HUES64 (cell line): ENCODE data around the gene UTY.

Experiments used
- H3K27ac ChIP-seq: 2 replicates; pipeline ENCODE4 v1.7.0; 2013; ENCODE audit warnings: low read depth, low read length, inconsistent platforms
- H3K27me3 ChIP-seq: 2 replicates; pipeline ENCODE4 v1.6.1; 2013; ENCODE audit warnings: mild to moderate bottlenecking, low read length; ENCODE audit not compliant: insufficient read depth
- H3K36me3 ChIP-seq: 2 replicates; pipeline ENCODE4 v1.6.1; 2013; ENCODE audit warnings: mild to moderate bottlenecking, low read length; ENCODE audit not compliant: insufficient read depth
- H3K4me1 ChIP-seq: 2 replicates; pipeline ENCODE4 v1.6.1; 2013; ENCODE audit warnings: mild to moderate bottlenecking, low read length, moderate library complexity; ENCODE audit not compliant: insufficient read depth
- H3K4me3 ChIP-seq: 2 replicates; pipeline ENCODE4 v1.5.1; 2013; ENCODE audit warnings: mild to moderate bottlenecking, low read length, moderate library complexity
- H3K9ac ChIP-seq: 2 replicates; pipeline ENCODE4 v1.6.1; 2013; ENCODE audit warnings: mild to moderate bottlenecking, low read depth, low read length
- H3K9me3 ChIP-seq: 2 replicates; pipeline ENCODE4 v1.6.1; 2013; ENCODE audit warnings: low read depth, low read length; ENCODE audit not compliant: insufficient read depth
- WGBS: fragments of 150-250, 120-280 bp; methylation state at CpG from one replicate; pipeline ENCODE4 v1.1.7; 2013; ENCODE audit warnings: missing lambda C conversion rate; 5-methylcytosine and 5-hydroxymethylcytosine counted together

The UTY gene

GRCh38 chrY:13343307-13343946 is 136.4 kb downstream of the UTY start:
- WGBS: 80% methylated on average over 8 of the region's 8 CpGs
- H3K9ac ChIP-seq: no peak overlapping the region
- no peaks in the 10 kb centered on the region for H3K27me3 ChIP-seq
- no peak overlapping the region for H3K4me3 ChIP-seq
- H3K27ac ChIP-seq: no peak overlapping the region
- H3K9me3 ChIP-seq: no peaks in the 10 kb centered on the region
- peaks cover 53% of the 10 kb centered on the region for H3K36me3 ChIP-seq
- H3K4me1 ChIP-seq: no peaks in the 10 kb centered on the region

GRCh38 chrY:13339939-13340338 is 139.9 kb downstream of the UTY start:
- Histone ChIP-seq H3K36me3 (peaks cover 72% of the 10 kb centered on the region), H3K27me3 (no peaks in the 10 kb centered on the region), H3K9me3 (no peaks in the 10 kb centered on the region), H3K4me1 (no peaks in the 10 kb centered on the region), H3K4me3 (no peak overlapping the region), H3K9ac (no peak overlapping the region), H3K27ac (no peak overlapping the region)
- 94% methylated on average over 5 of the region's 5 CpGs for WGBS

GRCh38 chrY:13339381-13339780 is 140.5 kb downstream of the UTY start:
- Histone ChIP-seq H3K36me3 (peaks cover 78% of the 10 kb centered on the region), H3K4me1 (no peaks in the 10 kb centered on the region), H3K9me3 (no peaks in the 10 kb centered on the region), H3K27ac (no peak overlapping the region), H3K9ac (no peak overlapping the region), H3K27me3 (no peaks in the 10 kb centered on the region), H3K4me3 (no peak overlapping the region)
- WGBS: 97% methylated on average over 9 of the region's 9 CpGs

GRCh38 chrY:13338711-13339110 is 141.1 kb downstream of the UTY start:
- H3K4me3 ChIP-seq: no peak overlapping the region
- H3K36me3 ChIP-seq: peaks cover 85% of the 10 kb centered on the region
- H3K4me1 ChIP-seq: no peaks in the 10 kb centered on the region
- H3K27me3 ChIP-seq: no peaks in the 10 kb centered on the region
- no peak overlapping the region for H3K27ac ChIP-seq
- H3K9ac ChIP-seq: no peak overlapping the region
- WGBS: 96% methylated on average over 4 of the region's 4 CpGs
- no peaks in the 10 kb centered on the region for H3K9me3 ChIP-seq

DNA sequence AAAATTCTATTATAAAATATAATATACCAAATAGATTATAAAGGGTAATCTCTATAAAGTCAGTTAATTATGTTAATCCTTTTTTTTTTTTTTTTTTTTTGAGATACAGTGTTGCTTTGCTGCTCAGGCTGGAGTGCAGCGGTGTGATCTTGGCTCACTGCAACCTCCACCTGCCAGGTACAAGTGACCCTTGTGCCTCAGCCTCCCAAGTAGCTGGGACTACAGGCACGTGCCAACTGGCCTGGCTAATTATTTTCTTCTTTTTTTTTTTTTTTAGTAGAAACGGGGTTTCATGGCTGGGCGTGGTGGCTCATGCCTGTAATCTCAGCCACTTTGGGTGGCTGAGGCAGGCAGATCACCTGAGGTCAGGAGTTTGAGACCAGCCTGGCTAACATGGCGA is 141.9 kb downstream of the UTY start:
- WGBS: 96% methylated on average over 4 of the region's 5 CpGs
- H3K4me1 ChIP-seq: no peaks in the 10 kb centered on the region

GRCh38 chrY:13333791-13334190 is 146.0 kb downstream of the UTY start:
- Histone ChIP-seq H3K36me3 (peaks cover 47% of the 10 kb centered on the region), H3K9me3 (no peaks in the 10 kb centered on the region), H3K27ac (no peak overlapping the region), H3K4me3 (no peak overlapping the region), H3K4me1 (no peaks in the 10 kb centered on the region), H3K9ac (no peak overlapping the region), H3K27me3 (no peaks in the 10 kb centered on the region)
- WGBS: 99% methylated on average over 5 of the region's 5 CpGs

More for the DNA sequence above, 141.9 kb downstream of the UTY start:
- Histone ChIP-seq H3K27ac (no peak overlapping the region), H3K36me3 (peaks cover 80% of the 10 kb centered on the region), H3K27me3 (no peaks in the 10 kb centered on the region), H3K4me3 (no peak overlapping the region), H3K9ac (no peak overlapping the region), H3K9me3 (no peaks in the 10 kb centered on the region)

GRCh38 chrY:13330651-13331050 is 149.2 kb downstream of the UTY start:
- Histone ChIP-seq H3K36me3 (peaks cover 49% of the 10 kb centered on the region), H3K9me3 (no peaks in the 10 kb centered on the region), H3K4me1 (no peaks in the 10 kb centered on the region), H3K27ac (no peak overlapping the region), H3K9ac (no peak overlapping the region), H3K4me3 (no peak overlapping the region), H3K27me3 (no peaks in the 10 kb centered on the region)
- 94% methylated on average over 2 of the region's 2 CpGs for WGBS

DNA sequence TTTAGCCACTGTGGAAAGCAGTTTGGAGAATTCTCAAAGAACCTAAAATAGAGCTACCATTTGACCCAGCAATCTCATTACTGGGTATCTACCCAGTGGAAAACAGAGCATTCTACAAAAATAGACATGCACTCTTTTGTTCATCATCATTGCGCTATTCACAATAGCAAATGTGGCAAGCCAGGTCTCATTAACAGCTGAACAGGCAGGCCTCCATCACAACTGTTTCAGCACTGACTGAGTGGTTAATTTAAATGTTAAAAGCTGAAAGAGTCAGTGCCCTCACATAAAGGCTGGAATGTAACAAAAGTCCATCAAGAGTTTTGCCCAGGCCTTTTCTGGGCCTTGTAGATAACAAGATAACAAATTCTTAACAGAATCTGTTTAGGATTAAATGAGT is 166.9 kb downstream of the UTY start:
- H3K27ac ChIP-seq: peak overlapping the region; percentile 78
- H3K36me3 ChIP-seq: 0 out of 2 replicates have a peak, but pooled peaks cover 6% of the 10 kb centered on the region
- 60% methylated on average over 1 of the region's 1 CpG for WGBS
- no peak overlapping the region for H3K4me3 ChIP-seq
- peaks cover 10% of the 10 kb centered on the region for H3K4me1 ChIP-seq
- no peaks in the 10 kb centered on the region for H3K9me3 ChIP-seq
- no peak overlapping the region for H3K9ac ChIP-seq
- no peaks in the 10 kb centered on the region for H3K27me3 ChIP-seq

GRCh38 chrY:13307959-13308358 is 171.9 kb downstream of the UTY start:
- no peak overlapping the region for H3K27ac ChIP-seq
- 100% methylated on average over 2 of the region's 2 CpGs for WGBS
- H3K4me3 ChIP-seq: no peak overlapping the region
- peaks cover 3% of the 10 kb centered on the region; the same call in 1 of the 2 replicates for H3K4me1 ChIP-seq
- peaks cover 33% of the 10 kb centered on the region for H3K36me3 ChIP-seq
- H3K27me3 ChIP-seq: no peaks in the 10 kb centered on the region
- H3K9ac ChIP-seq: no peak overlapping the region
- no peaks in the 10 kb centered on the region for H3K9me3 ChIP-seq

- no peaks in the 10 kb centered on the region for H3K9me3 ChIP-seq
- peaks cover 58% of the 10 kb centered on the region for H3K36me3 ChIP-seq
- WGBS: 97% methylated on average over 2 of the region's 4 CpGs
- no peaks in the 10 kb centered on the region for H3K27me3 ChIP-seq
- H3K9ac ChIP-seq: no peak overlapping the region
- H3K27ac ChIP-seq: no peak overlapping the region
- peaks cover 17% of the 10 kb centered on the region; the same call in 1 of the 2 replicates for H3K4me1 ChIP-seq
- no peak overlapping the region for H3K4me3 ChIP-seq
Observed at GRCh38 chrY:13300795-13301194, 179.0 kb downstream of the UTY start.

- peaks cover 55% of the 10 kb centered on the region for H3K36me3 ChIP-seq
- no peak overlapping the region for H3K27ac ChIP-seq
- no peaks in the 10 kb centered on the region for H3K27me3 ChIP-seq
- no peak overlapping the region for H3K9ac ChIP-seq
- H3K4me3 ChIP-seq: no peak overlapping the region
- peaks cover 20% of the 10 kb centered on the region; the same call in 1 of the 2 replicates for H3K4me1 ChIP-seq
- no peaks in the 10 kb centered on the region for H3K9me3 ChIP-seq
- WGBS: 87% methylated on average over 2 of the region's 3 CpGs
Observed at GRCh38 chrY:13299411-13299810, 180.4 kb downstream of the UTY start.
